GM18502 (cell line): ENCODE data around the gene OBSCN.

ENCODE experiments used
- ATAC-seq: cut with Tn5 transposase; IDR thresholded peaks from one replicate; pipeline ENCODE4 v1.9.1; 2021; ENCODE audit warnings: mild to moderate bottlenecking; ENCODE audit not compliant: unreplicated experiment, poor library complexity

The OBSCN gene

GRCh38 chr1:228286505-228287417 is 78.9 kb downstream of the OBSCN start:
- no peak for ATAC-seq

GRCh38 chr1:228287541-228288425 is 79.9 kb downstream of the OBSCN start:
- no peak for ATAC-seq

GRCh38 chr1:228288536-228289238 is 80.8 kb downstream of the OBSCN start:
- no peak for ATAC-seq

- no peak for ATAC-seq
These were observed 81.5 kb downstream of the OBSCN start for GRCh38 chr1:228289239-228289849.

- no peak for ATAC-seq
These were observed 82.4 kb downstream of the OBSCN start for GRCh38 chr1:228289996-228290881.

- ATAC-seq, result no peak
These were observed 84.2 kb downstream of the OBSCN start for GRCh38 chr1:228291906-228292608.

GRCh38 chr1:228292609-228292911 is 84.7 kb downstream of the OBSCN start:
- ATAC-seq, result no peak

- no peak for ATAC-seq
These were observed 85.5 kb downstream of the OBSCN start for GRCh38 chr1:228293393-228293792.

GRCh38 chr1:228293816-228294500 is 86.1 kb downstream of the OBSCN start:
- no peak for ATAC-seq

GRCh38 chr1:228294717-228295116 is 86.9 kb downstream of the OBSCN start:
- ATAC-seq, result no peak

GRCh38 chr1:228295201-228295600 is 87.4 kb downstream of the OBSCN start:
- ATAC-seq, result no peak

- no peak for ATAC-seq
These were observed 88.1 kb downstream of the OBSCN start for GRCh38 chr1:228295981-228296380.

- ATAC-seq, result no peak
These were observed 89.4 kb downstream of the OBSCN start for GRCh38 chr1:228297242-228297641.

GRCh38 chr1:228297822-228298221 is 90.0 kb downstream of the OBSCN start:
- ATAC-seq, result no peak

GRCh38 chr1:228298471-228298870 is 90.6 kb downstream of the OBSCN start:
- ATAC-seq, result no peak

GRCh38 chr1:228299211-228299610 is 91.4 kb downstream of the OBSCN start:
- ATAC-seq, result no peak

GRCh38 chr1:228299901-228300300 is 92.1 kb downstream of the OBSCN start:
- no peak for ATAC-seq

- ATAC-seq, result no peak
These were observed 94.2 kb downstream of the OBSCN start for GRCh38 chr1:228302086-228302485.
